Measurements from ENCODE around the gene PLCG2. TPM values are rescaled to one million over a fixed set of nuclear protein-coding genes. Genes with fewer than 3 reads are reported as not detected.

Gene PLCG2
- total RNA-seq, 1 experiment from 2014 or later = 6.0 TPM

DNA sequence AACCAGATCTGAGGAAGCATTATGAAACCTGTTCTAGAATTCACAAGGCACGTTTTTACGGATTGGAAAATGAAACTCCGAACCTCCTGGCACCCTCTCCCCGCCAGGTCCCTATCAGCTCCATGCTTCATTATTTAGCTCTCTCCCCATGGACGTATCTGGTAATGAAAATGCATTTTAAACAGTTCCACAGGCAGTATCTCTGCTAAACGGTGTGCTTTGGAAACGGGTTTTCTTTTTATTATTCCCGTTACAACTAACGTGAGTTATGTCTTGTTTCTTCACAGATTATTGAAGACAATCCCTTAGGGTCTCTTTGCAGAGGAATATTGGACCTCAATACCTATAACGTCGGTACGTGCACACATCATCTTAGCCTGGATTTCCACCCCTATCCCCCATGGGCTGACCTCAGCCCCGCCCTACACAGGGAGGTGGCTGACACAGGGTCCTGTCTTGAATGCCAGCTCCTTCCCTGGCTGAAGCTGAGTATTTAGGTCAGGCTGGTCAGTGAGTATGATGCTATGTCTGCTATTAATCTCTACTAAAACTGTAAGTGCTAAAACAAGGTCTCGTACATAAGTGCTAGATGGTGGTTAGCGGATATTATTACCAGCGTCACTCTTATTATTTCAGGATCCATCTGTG lies 149.3 kb downstream of the PLCG2 start:
- Histone ChIP-seq H4K91ac (ENCODE audit: insufficient read length, low read depth, low read length) (no peak overlapping the region), H3K23ac (ENCODE audit: insufficient read length, low read depth, low read length) (no peak overlapping the region), H3K4me2 (ENCODE audit: insufficient read depth, insufficient read length, low read length) (no peak overlapping the region), H4K5ac (ENCODE audit: insufficient read length, low read depth, low read length) (no peak overlapping the region), H2BK20ac (ENCODE audit: low read depth, low read length, poor library complexity, severe bottlenecking) (no peak overlapping the region), H3K18ac (ENCODE audit: insufficient read length, low read depth, low read length) (no peak overlapping the region), H3K4ac (ENCODE audit: low read depth, low read length) (no peak overlapping the region), H2AFZ (ENCODE audit: low read length) (no peak overlapping the region), H3K4me1 (ENCODE audit: insufficient read depth, low read length) (no peaks in the 10 kb centered on the region), H4K20me1 (ENCODE audit: control insufficient read depth, insufficient read depth, insufficient read length) (no peaks in the 10 kb centered on the region), H2AK5ac (ENCODE audit: insufficient read length, low read length) (no peak overlapping the region), H2BK15ac (ENCODE audit: low read depth, low read length) (no peak overlapping the region), H2BK5ac (ENCODE audit: insufficient read length, low read length) (no peak overlapping the region), H3K23me2 (ENCODE audit: insufficient read length, low read depth, low read length, poor library complexity, severe bottlenecking) (no peaks in the 10 kb centered on the region), H3K9me3 (ENCODE audit: control insufficient read depth, low read depth, low read length) (no peaks in the 10 kb centered on the region), H2BK120ac (ENCODE audit: low read depth, low read length, poor library complexity, severe bottlenecking) (no peak overlapping the region), H3K14ac (ENCODE audit: insufficient read depth, low read length) (no peak overlapping the region), H3K79me1 (ENCODE audit: insufficient read depth, low read depth, low read length, poor library complexity, severe bottlenecking) (no peaks in the 10 kb centered on the region), H3K9ac (ENCODE audit: extremely low read depth, insufficient read length, low read length) (no peak overlapping the region), H3K56ac (ENCODE audit: insufficient read length, low read depth, low read length) (no peak overlapping the region), H3K79me2 (ENCODE audit: insufficient read depth, low read length) (no peaks in the 10 kb centered on the region), H3K27me3 (ENCODE audit: insufficient read depth, low read length) (no peaks in the 10 kb centered on the region), H4K8ac (replicated peaks; ENCODE audit: insufficient read length, low read depth, low read length) (no peak overlapping the region), H2BK12ac (ENCODE audit: insufficient read length, low read depth, low read length) (no peak overlapping the region), H3T11ph (ENCODE audit: low read length) (no peak overlapping the region), H3K27ac (ENCODE audit: insufficient read length, low read depth, low read length) (no peak overlapping the region)
- H3K9me3 Mint-ChIP-seq = no peaks in the 10 kb centered on the region
- H3K27me3 Mint-ChIP-seq (ENCODE audit: low read depth) = no peaks in the 10 kb centered on the region; the same call in 1 of the 2 replicates
- H3K36me3 Mint-ChIP-seq (ENCODE audit: insufficient read depth in 1 of 3, low read depth in 3 of 3) = no peaks in the 10 kb centered on the region; a peak in 1 of 7 replicates
- peak overlapping the region in 1 of 3 experiments; percentile 91; a peak in 1 of 7 replicates for H3K27ac Mint-ChIP-seq
- no CpG with 5 or more reads among the region's 16 CpGs for WGBS (ENCODE audit: extremely low coverage, insufficient read length, low lambda C conversion rate)
- peaks cover 5 to 6% of the 10 kb centered on the region in 2 experiments; a peak in 2 of 4 replicates for H3K4me1 Mint-ChIP-seq
- H3K4me3 Mint-ChIP-seq = no peak overlapping the region
- no peak for TF ChIP-seq CTCF (conservative IDR thresholded peaks at IDR 0.05)
- no peak for DNase-seq
